Caco-2 (cell line): ENCODE measurements around the gene SFTPB. TPM values are rescaled to one million over a fixed set of nuclear protein-coding genes. Genes with fewer than 3 reads are reported as not detected.
A peak's percentile ranks its signal among the peaks of the same experiment; 100 is the strongest.

ENCODE experiments used
- BruUV-seq: library from RNA; stranded (reverse); fragments of 400-500 nt; replicated peaks from 2 replicates; lab custom pipeline; 2021; lab: Mats Ljungman, UMichigan
- CTCF ChIA-PET: fragments of 300-600 bp; sonication (Branson Sonifier 250); formaldehyde crosslinking; loops from one replicate; lab custom pipeline; 2022; ENCODE audit warnings: antibody characterized with exemption; lab: Charles Lee
- POLR2A ChIA-PET: fragments of 300-600 bp; sonication (Branson Sonifier 250); formaldehyde crosslinking; loops from one replicate; lab custom pipeline; 2022; ENCODE audit warnings: antibody characterized with exemption; lab: Charles Lee
- DNase-seq, 2 experiments: peaks; one replicate each; pipeline versions ENCODE4 v3.0.0 to v3.0.0-alpha.2; 2020 to 2022
- H3K27me3 ChIP-seq: replicated peaks from 2 replicates; pipeline ENCODE4 v1.6.0; 2011; ENCODE audit warnings: low read length; ENCODE audit not compliant: control insufficient read depth, insufficient read depth
- H3K36me3 ChIP-seq: 2 replicates; pipeline ENCODE4 v1.5.1; 2011; ENCODE audit warnings: low read length; ENCODE audit not compliant: control insufficient read depth, insufficient read depth
- H3K4me1 ChIP-seq: fragments of 250-450 bp; sonication (Bioruptor Pico); 2 replicates; pipeline ENCODE4 v1.5.1; 2020; ENCODE audit warnings: mild to moderate bottlenecking
- H3K4me3 ChIP-seq: 2 replicates; pipeline ENCODE4 v1.5.1; 2011; ENCODE audit warnings: low read depth, mild to moderate bottlenecking, control low read depth, low read length
- H3K9me3 ChIP-seq: fragments of 250-450 bp; sonication (Bioruptor Pico); 2 replicates; pipeline ENCODE4 v1.5.1; 2020; ENCODE audit warnings: mild to moderate bottlenecking, moderate library complexity
- H3K27ac Mint-ChIP-seq: one replicate; pipeline ENCODE4 v1.8.0; 2022; ENCODE audit warnings: mixed read lengths; ENCODE audit not compliant: unreplicated experiment
- H3K27me3 Mint-ChIP-seq: one replicate; pipeline ENCODE4 v1.8.0; 2022; ENCODE audit warnings: mixed read lengths; ENCODE audit not compliant: insufficient read depth, unreplicated experiment
- H3K36me3 Mint-ChIP-seq: one replicate; pipeline ENCODE4 v1.8.0; 2022; ENCODE audit warnings: mild to moderate bottlenecking, mixed read lengths; ENCODE audit not compliant: insufficient read depth, unreplicated experiment
- H3K4me1 Mint-ChIP-seq: one replicate; pipeline ENCODE4 v1.8.0; 2022; ENCODE audit warnings: low read depth, mixed read lengths; ENCODE audit not compliant: unreplicated experiment
- H3K4me3 Mint-ChIP-seq: one replicate; pipeline ENCODE4 v1.8.0; 2022; ENCODE audit warnings: mild to moderate bottlenecking, moderate library complexity, mixed read lengths; ENCODE audit not compliant: unreplicated experiment
- H3K9me3 Mint-ChIP-seq: one replicate; pipeline ENCODE4 v1.8.0; 2022; ENCODE audit warnings: mixed read lengths; ENCODE audit not compliant: unreplicated experiment
- CTCF ChIP-seq, 2 experiments: fragments of 200-600 bp in 1 of 2; IDR thresholded peaks; 1 replicate in 1 of 2; 2 replicates in 1 of 2; pipeline versions ENCODE4 v1.5.1 to v1.8.0; 2011 to 2022; ENCODE audit warnings: antibody characterized with exemption in 1 of 2, control low read depth in 1 of 2, inconsistent platforms in 1 of 2, low read depth in 1 of 2, low read length in 1 of 2, mild to moderate bottlenecking in 1 of 2, moderate library complexity in 1 of 2; ENCODE audit not compliant: insufficient read depth in 1 of 2, severe bottlenecking in 1 of 2, unreplicated experiment in 1 of 2
- intact Hi-C: fragments of 100-400 bp; cut with micrococcal nuclease; formaldehyde crosslinking; loops from one replicate; pipeline ENCODE4 v1.10.0; 2022; ENCODE audit not compliant: unreplicated experiment
- total RNA-seq: library from RNA; stranded (reverse); gene quantifications from 2 replicates; pipeline ENCODE4 v1.2.3, GENCODE V29; 2022

SFTPB gene
- total RNA-seq, 1 experiment from 2014 or later = not detected

- Mint-ChIP-seq H3K27ac (peak overlapping the region; percentile 86), H3K36me3 (peaks cover 61% of the 10 kb centered on the region), H3K27me3 (no peaks in the 10 kb centered on the region), H3K9me3 (no peaks in the 10 kb centered on the region), H3K4me3 (peak overlapping the region; percentile 90), H3K4me1 (no peaks in the 10 kb centered on the region)
- intact Hi-C loops = loop anchor here (1.0 kb wide), 1 partner anchor 190 kb away; no protein-coding TSS in a partner anchor
- Histone ChIP-seq H3K9me3 (no peaks in the 10 kb centered on the region), H3K4me1 (no peaks in the 10 kb centered on the region), H3K36me3 (no peaks in the 10 kb centered on the region), H3K4me3 (peak overlapping the region; percentile 74), H3K27me3 (no peaks in the 10 kb centered on the region)
- TSS peak; percentile 30 for BruUV-seq
- no peak for TF ChIP-seq CTCF (IDR thresholded peaks at IDR 0.05; ENCODE audit: insufficient read depth in 1 of 2, low read depth in 1 of 2, low read length in 1 of 2, severe bottlenecking in 1 of 2, unreplicated experiment in 1 of 2)
- POLR2A ChIA-PET = interaction anchor here (0.6 to 1.5 kb wide), 9 partner anchors 9 to 640 kb away, joined by 3 to 19 read pairs (median 7); partner anchors contain the start of genes MAT2A, RNF181, TMEM150A and VAMP8
- DNase-seq = no peak
- CTCF ChIA-PET = interaction anchor here (0.7 to 1.3 kb wide), 6 partner anchors 8 to 70 kb away, joined by 3 to 6 read pairs (median 4); partner anchors contain the start of genes GGCX and TMEM150A
Measured at GRCh38 chr2:85611217-85611704, 56.7 kb downstream of the SFTPB start.

Other genes with a start within 250 kb of the SFTPB start
- gene SH2D6, start 249.5 kb downstream of the SFTPB start, total RNA-seq = 0.51 and 0.88 TPM in 2 replicates
- 217 and 250 TPM in 2 replicates for gene MAT2A, start 129.0 kb downstream of the SFTPB start, total RNA-seq
- 85.1 and 96.8 TPM in 2 replicates for gene GGCX, start 106.7 kb downstream of the SFTPB start, total RNA-seq
- gene VAMP8, start 90.6 kb downstream of the SFTPB start, total RNA-seq = 82.9 and 85.5 TPM in 2 replicates
- gene VAMP5, start 83.8 kb downstream of the SFTPB start, total RNA-seq = 11.0 and 15.1 TPM in 2 replicates
- 113 and 123 TPM in 2 replicates for gene RNF181, start 72.5 kb downstream of the SFTPB start, total RNA-seq
- 24.0 and 25.3 TPM in 2 replicates for gene TMEM150A, start 65.5 kb downstream of the SFTPB start, total RNA-seq
- gene C2orf68, start 56.1 kb downstream of the SFTPB start, total RNA-seq = 49.0 and 54.5 TPM in 2 replicates
- gene USP39, start 52.0 kb downstream of the SFTPB start, total RNA-seq = 82.1 and 83.5 TPM in 2 replicates
- gene GNLY, start 26.2 kb upstream of the SFTPB start, total RNA-seq = not detected in 2 replicates
- gene ATOH8, start 85.8 kb upstream of the SFTPB start, total RNA-seq = not detected in 2 replicates
- gene ST3GAL5, start 220.8 kb upstream of the SFTPB start, total RNA-seq = 3.4 and 4.1 TPM in 2 replicates